ENCODE measurements around the gene CTSD.

GRCh38 chr11:1736447-1736992 lies 27.2 kb downstream of the CTSD start:
- no peak for TF ChIP-seq ATF1 (CRISPR knock-in tag; IDR thresholded peaks at IDR 0.05)
- no peak for TF ChIP-seq ARID4B (CRISPR knock-in tag; IDR thresholded peaks at IDR 0.05; ENCODE audit: borderline replicate concordance)
- no peak for TF ChIP-seq CTCF (IDR thresholded peaks at IDR 0.05)
- no peak for TF ChIP-seq ZNF232 (CRISPR knock-in tag; IDR thresholded peaks at IDR 0.05)
- no peak for TF ChIP-seq NR2C2 (CRISPR knock-in tag; IDR thresholded peaks at IDR 0.05)
- no peak for TF ChIP-seq MLX (CRISPR knock-in tag; IDR thresholded peaks at IDR 0.05)
- TF ChIP-seq, protein P1, sequence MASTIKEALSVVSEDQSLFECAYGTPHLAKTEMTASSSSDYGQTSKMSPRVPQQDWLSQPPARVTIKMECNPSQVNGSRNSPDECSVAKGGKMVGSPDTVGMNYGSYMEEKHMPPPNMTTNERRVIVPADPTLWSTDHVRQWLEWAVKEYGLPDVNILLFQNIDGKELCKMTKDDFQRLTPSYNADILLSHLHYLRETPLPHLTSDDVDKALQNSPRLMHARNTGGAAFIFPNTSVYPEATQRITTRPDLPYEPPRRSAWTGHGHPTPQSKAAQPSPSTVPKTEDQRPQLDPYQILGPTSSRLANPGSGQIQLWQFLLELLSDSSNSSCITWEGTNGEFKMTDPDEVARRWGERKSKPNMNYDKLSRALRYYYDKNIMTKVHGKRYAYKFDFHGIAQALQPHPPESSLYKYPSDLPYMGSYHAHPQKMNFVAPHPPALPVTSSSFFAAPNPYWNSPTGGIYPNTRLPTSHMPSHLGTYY (CRISPR knock-in tag; IDR thresholded peaks at IDR 0.05) = no peak
- no peak for TF ChIP-seq E2F5 (CRISPR knock-in tag; IDR thresholded peaks at IDR 0.05)
- TF ChIP-seq SMAD4 (CRISPR knock-in tag; IDR thresholded peaks at IDR 0.05) = no peak
